CD4-positive, alpha-beta T cell treated with Interleukin-4 for 4 hours (primary cell): ENCODE measurements around the gene TEP1.
"Not testable (repeated sequence)": the region's sequence is repeated elsewhere in the genome, so short reads cannot be mapped to it uniquely, and the experiment has no call there.

ENCODE experiments used
- DNase-seq: peaks from one replicate; pipeline ENCODE4 v3.0.0-alpha.2; 2020

Gene TEP1

DNA sequence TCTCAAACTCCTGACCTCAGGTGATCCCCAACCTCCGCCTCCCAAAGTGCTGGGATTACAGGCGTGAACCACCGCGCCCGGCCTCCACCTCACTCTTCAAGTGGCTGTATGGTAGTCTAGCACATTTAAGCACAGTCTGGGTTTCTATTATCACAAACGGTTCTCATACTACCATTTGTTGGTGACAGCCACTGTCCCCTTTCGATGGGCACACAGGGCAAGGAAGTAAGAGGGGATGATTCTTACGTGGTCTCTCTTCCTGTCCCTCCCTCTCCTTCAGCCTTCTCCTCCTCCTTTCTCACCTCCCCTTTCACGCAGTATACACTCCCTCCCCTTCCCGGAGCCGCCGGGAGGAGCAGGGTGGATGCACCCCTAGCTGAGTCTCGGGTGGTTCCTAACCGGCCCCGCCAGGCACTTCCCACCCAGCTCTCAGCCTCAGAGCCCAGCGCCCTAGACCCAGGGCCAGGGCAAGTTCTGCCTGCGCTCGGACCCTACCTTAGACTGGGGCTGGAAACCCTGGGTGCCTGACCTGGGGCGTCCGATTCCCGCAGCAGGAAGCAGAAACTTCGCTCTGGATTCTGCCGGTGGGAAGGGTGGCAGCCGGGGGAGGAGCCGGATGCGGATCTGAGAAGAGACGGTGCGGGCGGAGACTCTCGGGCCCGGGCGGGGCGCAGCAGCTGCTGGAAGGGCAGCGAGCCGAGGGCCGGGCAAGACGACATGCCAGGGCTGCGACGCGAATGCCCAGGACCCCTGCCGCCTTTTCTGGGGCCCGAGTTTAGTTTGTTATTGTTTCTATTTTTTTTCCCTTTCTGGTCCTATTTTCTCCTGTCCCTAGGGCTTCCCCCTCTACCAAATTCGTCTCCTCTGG lies at the start of gene TEP1:
Gene TEP1 (minus strand): TSS at position 626 of the 868 bp plus-strand sequence. CDS start 5,062 bp downstream, outside the sequence.
- peak; percentile 63 for DNase-seq

DNA sequence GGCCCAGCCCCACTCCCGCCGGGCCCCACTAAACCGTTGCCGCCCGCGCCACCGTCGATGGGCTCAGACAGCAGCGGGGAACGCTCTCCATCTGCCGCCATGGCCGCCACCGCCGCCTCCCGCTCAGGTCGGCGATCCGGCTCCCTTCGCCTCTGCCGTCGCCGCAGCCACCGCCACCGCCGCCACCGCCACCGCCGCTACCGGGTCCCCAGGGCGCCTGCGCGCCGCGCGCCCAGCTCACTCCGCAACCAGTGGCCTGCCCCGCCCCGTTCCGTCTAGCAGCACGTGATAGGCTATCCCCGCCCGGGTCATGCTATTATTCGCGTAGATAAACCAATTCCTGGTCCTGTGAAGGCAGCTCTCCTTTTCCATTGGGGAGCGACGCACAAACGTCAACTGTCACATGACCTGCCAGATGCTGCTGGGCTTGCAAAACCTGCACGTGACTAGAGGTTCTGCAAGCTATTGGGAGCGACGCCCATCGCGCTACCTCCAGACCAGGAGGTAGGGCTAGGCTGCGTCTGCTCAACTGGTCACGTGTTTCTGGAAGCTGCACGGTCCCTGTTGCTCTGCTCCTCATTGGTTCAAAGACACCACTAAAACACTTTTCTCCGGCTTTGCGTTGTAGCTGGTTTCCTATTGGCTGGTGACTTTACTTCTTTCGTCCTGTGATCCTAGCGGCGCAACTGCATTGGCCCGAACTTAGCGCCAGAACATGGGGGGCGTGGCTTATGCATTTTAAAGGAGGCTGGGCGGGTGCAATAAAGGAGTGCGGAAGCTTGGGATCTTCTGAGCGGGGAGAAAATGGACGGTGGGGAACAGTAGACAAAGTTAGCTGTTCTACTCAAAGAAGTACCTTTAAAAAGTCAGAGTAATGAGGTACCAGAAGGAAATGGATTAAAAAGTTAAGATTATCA lies 48.2 kb upstream of the TEP1 start, which contains the start of gene PIP4P1:
Gene PIP4P1 (minus strand): TSS at position 210 of the 917 bp plus-strand sequence. CDS start 109 bp downstream, at position 101.
- DNase-seq, result peak; percentile 100

GRCh38 chr14:20460458-20461224 lies 47.3 kb upstream of the TEP1 start:
- DNase-seq, result peak; percentile 57

DNA sequence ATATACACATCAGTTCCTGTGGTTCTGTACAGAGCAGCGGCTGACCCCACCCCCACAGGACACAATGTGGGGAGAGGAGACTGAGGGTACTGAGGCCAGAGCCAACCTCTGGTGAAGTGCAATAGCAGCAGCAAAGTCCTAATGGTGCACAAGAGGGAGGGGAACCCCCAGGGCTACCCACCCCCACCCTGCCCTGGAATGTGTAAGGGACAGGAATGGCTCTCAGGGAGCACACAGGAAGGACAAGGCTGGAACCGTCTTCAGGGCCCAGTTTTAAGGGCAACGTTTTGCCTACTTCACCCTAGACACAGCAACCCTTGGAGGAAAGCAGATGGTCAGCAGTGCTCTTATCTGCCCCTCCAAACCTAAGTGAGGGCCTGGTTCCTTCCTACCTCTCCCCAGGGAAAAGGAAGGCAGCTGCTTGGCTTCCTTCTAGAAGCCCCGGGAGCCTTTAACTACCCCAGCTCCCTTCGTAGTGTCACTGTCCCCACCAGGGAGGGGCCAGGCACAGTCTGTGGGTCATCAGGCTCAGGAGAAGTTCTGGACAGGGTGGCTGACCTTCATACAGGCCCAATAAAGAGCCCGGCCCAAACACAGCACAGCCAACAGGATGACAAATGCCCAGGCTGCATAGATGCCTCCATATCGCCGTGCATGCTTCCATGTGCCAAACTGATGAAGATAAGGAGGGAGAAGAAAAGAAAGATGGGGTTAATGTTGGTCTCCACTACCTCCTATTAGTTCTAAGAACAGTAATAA lies 44.9 kb upstream of the TEP1 start:
- no peak for DNase-seq

GRCh38 chr14:20456971-20457370 lies 43.7 kb upstream of the TEP1 start:
- no peak for DNase-seq

DNA sequence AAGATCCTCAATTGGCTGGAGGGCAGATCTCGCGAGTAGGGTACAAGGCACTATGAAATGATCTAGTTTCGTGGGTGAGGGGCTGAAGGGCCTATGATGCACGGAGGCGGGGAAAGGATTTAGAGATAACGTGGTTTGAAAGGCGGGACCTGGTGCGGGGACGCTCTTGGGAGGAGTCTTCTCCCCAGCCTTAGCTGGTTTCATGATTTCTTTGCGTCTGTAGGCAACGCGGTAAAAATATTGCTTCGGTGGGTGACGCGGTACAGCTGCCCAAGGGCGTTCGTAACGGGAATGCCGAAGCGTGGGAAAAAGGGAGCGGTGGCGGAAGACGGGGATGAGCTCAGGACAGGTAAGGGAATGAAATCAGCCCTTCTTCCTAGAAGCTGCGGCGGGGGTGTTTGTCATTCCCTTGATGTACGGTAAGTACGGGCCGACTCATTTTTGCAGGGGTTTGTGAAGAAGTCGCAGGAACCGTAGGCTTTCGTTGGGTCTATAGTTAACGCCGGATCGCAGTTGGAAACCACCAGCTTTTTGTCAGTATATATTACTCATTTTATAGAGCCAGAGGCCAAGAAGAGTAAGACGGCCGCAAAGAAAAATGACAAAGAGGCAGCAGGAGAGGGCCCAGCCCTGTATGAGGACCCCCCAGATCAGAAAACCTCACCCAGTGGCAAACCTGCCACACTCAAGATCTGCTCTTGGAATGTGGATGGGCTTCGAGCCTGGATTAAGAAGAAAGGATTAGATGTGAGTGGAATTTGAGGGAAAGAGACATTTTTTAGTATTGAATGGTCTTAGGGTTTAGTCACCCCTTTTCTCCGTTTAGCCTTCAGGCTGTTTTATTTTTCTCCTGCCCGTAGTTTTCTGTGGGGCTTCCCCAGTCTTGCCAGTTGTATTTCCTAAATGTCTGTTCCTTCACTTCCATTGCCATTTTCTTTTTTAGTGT lies 42.3 kb upstream of the TEP1 start:
- peak; percentile 24 for DNase-seq

GRCh38 chr14:20454516-20455354 lies 41.4 kb upstream of the TEP1 start, which contains the start of the genes APEX1 and OSGEP:
TSS of gene APEX1 (plus strand) at chr14:20455226. CDS start at chr14:20455646, 420 bp downstream.
TSS of gene OSGEP (minus strand) at chr14:20454812. CDS start at chr14:20454683, 129 bp downstream.
- peak; percentile 99 for DNase-seq

GRCh38 chr14:20452831-20453230 lies 39.5 kb upstream of the TEP1 start:
- not testable (repeated sequence) for DNase-seq

GRCh38 chr14:20446889-20447288 lies 33.6 kb upstream of the TEP1 start:
- no peak for DNase-seq

DNA sequence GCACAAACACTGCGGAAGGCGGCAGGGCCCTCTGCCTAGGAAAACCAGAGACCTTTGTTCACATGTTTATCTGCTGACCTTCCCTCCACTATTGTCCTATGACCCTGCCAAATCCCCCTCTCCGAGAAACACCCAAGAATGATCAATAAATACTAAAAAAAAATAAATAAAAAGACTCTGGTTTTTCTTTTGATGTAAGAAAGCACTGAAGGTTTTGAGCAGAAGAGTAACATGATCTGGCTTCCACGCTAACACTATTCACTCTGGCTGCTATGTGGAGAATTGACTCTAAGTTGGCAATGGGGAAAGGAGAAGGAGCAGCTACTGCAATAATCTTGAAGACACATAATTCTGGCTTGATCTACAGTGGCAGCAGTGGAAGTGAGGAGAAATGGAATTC lies 30.3 kb upstream of the TEP1 start:
- not testable (repeated sequence) for DNase-seq

DNA sequence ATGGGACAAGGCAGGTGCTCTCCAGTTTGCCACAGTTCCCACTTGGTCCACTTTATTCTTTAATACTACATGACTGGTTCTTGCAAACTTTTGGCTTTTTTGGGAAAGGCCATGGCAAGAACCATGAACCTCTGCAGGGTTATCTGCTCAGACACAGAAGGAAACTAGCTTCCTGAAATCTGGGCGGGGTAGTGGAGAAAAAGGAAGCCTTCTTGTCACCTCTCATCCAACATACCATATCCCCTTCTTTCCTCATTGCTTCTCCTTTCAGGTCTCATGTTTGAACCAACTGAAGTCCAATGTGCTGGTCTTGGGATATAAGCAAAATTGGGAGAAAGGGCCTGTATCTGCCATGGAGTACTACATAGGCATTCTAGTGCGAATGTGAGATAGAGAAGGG lies 28.2 kb upstream of the TEP1 start:
- DNase-seq, result no peak

- DNase-seq, result peak; percentile 18
Observed at GRCh38 chr14:20440882-20441281, 27.6 kb upstream of the TEP1 start.

DNA sequence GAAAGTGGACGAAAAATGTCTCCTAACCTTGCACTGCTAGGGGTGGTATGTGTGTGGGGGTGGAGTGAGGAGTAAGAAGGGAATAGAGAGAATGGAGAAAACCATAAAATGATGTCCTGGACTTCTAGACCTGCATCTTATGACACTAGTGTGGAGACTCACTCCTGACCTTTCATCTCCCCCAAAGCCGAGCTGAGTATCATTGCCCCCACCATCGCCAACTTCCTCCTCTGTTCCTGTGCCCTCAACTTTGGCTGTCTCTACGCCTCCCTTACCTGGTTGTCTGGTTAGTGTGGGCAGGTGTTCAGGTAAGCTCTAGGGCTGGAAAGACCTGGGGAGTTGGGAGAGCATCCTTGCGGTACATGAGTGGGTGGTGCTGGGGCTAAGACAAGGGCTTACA lies 27.2 kb upstream of the TEP1 start:
- DNase-seq, result no peak

- no peak for DNase-seq
Observed at GRCh38 chr14:20438664-20439063, 25.4 kb upstream of the TEP1 start.

DNA sequence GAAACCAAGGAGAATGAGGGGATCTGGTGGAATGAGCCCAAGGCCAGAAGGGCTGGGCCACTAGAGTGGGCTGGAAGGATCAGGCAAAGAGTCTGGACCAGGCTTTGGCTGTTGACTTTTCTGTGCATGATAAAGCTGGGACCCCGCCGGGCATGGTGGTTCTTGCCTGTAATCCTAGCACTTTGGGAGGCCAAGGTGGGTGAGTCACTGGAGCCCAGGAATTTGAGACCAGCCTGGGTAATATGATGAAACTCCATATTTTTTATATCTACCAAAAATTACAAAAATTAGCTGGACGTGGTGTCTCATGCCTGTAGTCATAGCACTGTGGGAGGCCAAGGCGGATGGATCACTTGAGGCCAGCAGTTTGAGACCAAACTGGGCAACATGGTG lies 23.1 kb upstream of the TEP1 start:
- DNase-seq, result no peak

DNA sequence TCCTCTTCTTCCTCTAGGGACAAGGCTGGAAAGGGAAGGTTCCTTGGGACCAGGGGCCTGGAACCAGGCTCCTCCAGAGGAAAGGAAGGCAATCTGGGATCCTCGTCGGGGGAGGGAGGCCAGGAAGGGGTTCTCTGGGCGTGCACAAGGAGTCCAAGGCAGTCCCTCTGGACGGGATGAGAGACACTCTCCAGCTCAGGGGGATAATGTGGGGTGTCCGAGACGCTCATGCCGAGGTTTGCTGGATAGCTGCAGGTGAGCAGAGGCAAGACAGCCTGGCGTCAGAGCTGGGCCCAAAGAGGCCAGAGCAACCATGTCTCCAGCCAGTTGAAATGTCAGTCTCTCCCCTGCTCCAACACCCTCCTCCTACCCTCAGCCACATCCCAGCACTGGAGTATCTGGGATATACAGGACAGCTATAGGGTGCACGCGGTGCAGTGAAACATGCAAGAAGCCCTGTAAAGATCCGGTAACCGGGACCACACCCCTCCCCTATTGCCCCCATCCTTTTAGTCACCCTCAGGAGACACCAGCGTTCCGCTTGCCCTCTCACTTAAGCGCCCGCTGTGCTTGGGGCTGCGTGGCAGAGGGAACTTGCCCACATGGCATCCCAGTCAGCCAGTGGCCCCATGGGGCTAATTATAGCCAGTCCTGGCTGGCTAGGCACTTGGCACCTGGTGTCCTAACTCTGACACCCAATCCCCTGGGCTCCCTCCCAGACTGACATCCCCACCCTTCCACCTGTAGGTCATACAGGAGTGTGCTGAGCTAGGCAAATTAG lies 22.5 kb upstream of the TEP1 start, which contains the start of gene KLHL33:
Gene KLHL33 (minus strand): TSS at position 585 of the 781 bp plus-strand sequence. CDS start 355 bp downstream, at position 230.
- no peak for DNase-seq

- no peak for DNase-seq
Observed at GRCh38 chr14:20434701-20435581, 21.6 kb upstream of the TEP1 start.
